Upper lobe of left lung (tissue), 4 donors: ENCODE data around the gene PARD3B.

ENCODE experiments used
- CTCF ChIP-seq, 6 experiments: fragments of 450-650 bp in 4 of 6; fragments of 200-600 bp in 2 of 6; sonication (generic) in 2 of 6; IDR thresholded peaks; one replicate each; pipeline ENCODE4 v1.5.1; 2016 to 2019; ENCODE audit warnings: antibody characterized with exemption in 6 of 6
- EP300 ChIP-seq, 4 donors: sonication (generic); formaldehyde crosslinking; IDR thresholded peaks; one replicate each; pipeline ENCODE4 v1.5.1; 2017; ENCODE audit warnings: antibody characterized with exemption in 4 of 4, control low read depth in 2 of 4
- POLR2A ChIP-seq, 4 donors: fragments of 450-650 bp; IDR thresholded peaks; one replicate each; pipeline ENCODE4 v1.5.1; 2016 to 2017; ENCODE audit warnings: antibody characterized with exemption in 4 of 4, mild to moderate bottlenecking in 2 of 4
- POLR2AphosphoS5 ChIP-seq, 2 donors: sonication (generic); formaldehyde crosslinking; IDR thresholded peaks; one replicate each; pipeline ENCODE4 v1.5.1; 2017; ENCODE audit warnings: antibody characterized with exemption in 2 of 2

DNA sequence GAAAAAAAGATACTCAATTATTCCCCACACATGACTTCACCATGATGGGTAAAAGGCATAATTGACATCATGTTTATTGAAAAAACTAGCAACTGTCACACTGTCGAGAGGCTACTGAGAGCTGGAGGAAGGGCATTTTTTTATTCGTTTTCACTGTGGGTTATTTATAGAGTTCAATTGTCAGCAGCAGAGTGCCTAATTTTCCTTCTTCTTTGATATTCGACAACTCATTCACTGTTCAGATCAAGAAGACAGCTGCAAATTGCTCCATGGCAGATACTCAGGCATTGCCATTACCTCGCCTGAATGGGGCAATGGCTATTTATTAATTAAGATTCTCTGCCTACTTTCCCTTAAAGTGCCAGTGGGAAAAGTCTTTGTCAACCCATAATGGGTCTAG is 939.5 kb downstream of the PARD3B start:
- TF ChIP-seq POLR2A (IDR thresholded peaks at IDR 0.05) = no peak
- TF ChIP-seq CTCF (IDR thresholded peaks at IDR 0.05) = no peak
- no peak for TF ChIP-seq POLR2AphosphoS5 (IDR thresholded peaks at IDR 0.05)
- TF ChIP-seq EP300 (IDR thresholded peaks at IDR 0.05) = no peak
